WTC11 (cell line): ENCODE measurements around the gene RANBP3L. TPM values are rescaled to one million over a fixed set of nuclear protein-coding genes. Genes with fewer than 3 reads are reported as not detected.

ENCODE experiments used
- ATAC-seq: fragments of 200-7000 bp; cut with Tn5 transposase; 2 replicates; pipeline ENCODE4 v1.10.0; 2021; ENCODE audit warnings: mild to moderate bottlenecking, moderate library complexity
- CTCF ChIA-PET: fragments of 300-600 bp; sonication (Branson Sonifier 250); formaldehyde crosslinking; loops from one replicate; lab custom pipeline; 2021; ENCODE audit warnings: antibody characterized with exemption; lab: Charles Lee
- POLR2A ChIA-PET: fragments of 350-600 bp; sonication (Branson Sonifier 250); formaldehyde crosslinking; loops from one replicate; lab custom pipeline; 2021; ENCODE audit warnings: antibody characterized with exemption; lab: Charles Lee
- DNase-seq: peaks from one replicate; pipeline ENCODE4 v3.0.0; 2021; ENCODE audit warnings: low spot score
- H3K27ac Mint-ChIP-seq: 2 replicates; pipeline ENCODE4 v1.8.0; 2021; ENCODE audit warnings: mixed read lengths
- H3K27me3 Mint-ChIP-seq: 2 replicates; pipeline ENCODE4 v1.8.0; 2021; ENCODE audit warnings: low read depth, mild to moderate bottlenecking, moderate library complexity, mixed read lengths
- H3K36me3 Mint-ChIP-seq: 2 replicates; pipeline ENCODE4 v1.8.0; 2021; ENCODE audit warnings: mixed read lengths
- H3K4me1 Mint-ChIP-seq: 2 replicates; pipeline ENCODE4 v1.8.0; 2022; ENCODE audit warnings: mixed read lengths
- H3K4me3 Mint-ChIP-seq: 2 replicates; pipeline ENCODE4 v1.8.0; 2021; ENCODE audit warnings: mild to moderate bottlenecking, moderate library complexity, mixed read lengths
- H3K9me3 Mint-ChIP-seq: 2 replicates; pipeline ENCODE4 v1.8.0; 2021; ENCODE audit warnings: mixed read lengths
- ELF4 ChIP-seq: sonication (generic); formaldehyde crosslinking; IDR thresholded peaks from 2 replicates; pipeline ENCODE4 v1.8.1; 2022; ENCODE audit warnings: low read depth, mild to moderate bottlenecking, moderate library complexity, missing genetic modification reagents
- ETV6 ChIP-seq: sonication (generic); formaldehyde crosslinking; IDR thresholded peaks from 2 replicates; pipeline ENCODE4 v1.8.1; 2022; ENCODE audit warnings: mild to moderate bottlenecking, missing genetic modification reagents
- FOXP4 ChIP-seq: sonication (generic); formaldehyde crosslinking; IDR thresholded peaks from 2 replicates; pipeline ENCODE4 v1.8.0; 2022; ENCODE audit warnings: mild to moderate bottlenecking, missing genetic modification reagents
- GRHL2 ChIP-seq: fragments of 250-450 bp; sonication (Bioruptor Pico); IDR thresholded peaks from 2 replicates; pipeline ENCODE4 v1.8.0; 2022; ENCODE audit warnings: mild to moderate bottlenecking, moderate library complexity; ENCODE audit not compliant: insufficient replicate concordance, severe bottlenecking
- JUN ChIP-seq: sonication (generic); formaldehyde crosslinking; IDR thresholded peaks from 2 replicates; pipeline ENCODE4 v1.8.0; 2023; ENCODE audit warnings: mild to moderate bottlenecking, missing genetic modification reagents
- KAT7 ChIP-seq: sonication (generic); formaldehyde crosslinking; IDR thresholded peaks from 2 replicates; pipeline ENCODE4 v1.8.1; 2023; ENCODE audit warnings: missing genetic modification reagents, mild to moderate bottlenecking, borderline replicate concordance
- MYBL2 ChIP-seq: sonication (generic); formaldehyde crosslinking; IDR thresholded peaks from 2 replicates; pipeline ENCODE4 v1.8.1; 2023; ENCODE audit warnings: mild to moderate bottlenecking, moderate library complexity, missing genetic modification reagents
- OVOL2 ChIP-seq: fragments of 250-450 bp; sonication (Bioruptor Pico); IDR thresholded peaks from 2 replicates; pipeline ENCODE4 v1.9.0; 2021; ENCODE audit warnings: mild to moderate bottlenecking, borderline replicate concordance
- SMAD3 ChIP-seq: sonication (generic); formaldehyde crosslinking; IDR thresholded peaks from 2 replicates; pipeline ENCODE4 v1.8.0; 2022; ENCODE audit warnings: missing genetic modification reagents, mild to moderate bottlenecking, borderline replicate concordance
- SOX15 ChIP-seq: fragments of 250-450 bp; sonication (Bioruptor Pico); IDR thresholded peaks from 2 replicates; pipeline ENCODE4 v1.9.0; 2021; ENCODE audit warnings: mild to moderate bottlenecking
- TCF7 ChIP-seq: sonication (generic); formaldehyde crosslinking; IDR thresholded peaks from 2 replicates; pipeline ENCODE4 v1.8.0; 2022; ENCODE audit warnings: mild to moderate bottlenecking, low read depth, missing genetic modification reagents, moderate library complexity
- TP53 ChIP-seq: sonication (generic); formaldehyde crosslinking; IDR thresholded peaks from 2 replicates; pipeline ENCODE4 v1.8.1; 2023; ENCODE audit warnings: mild to moderate bottlenecking, missing genetic modification reagents
- ZBTB21 ChIP-seq: sonication (generic); formaldehyde crosslinking; IDR thresholded peaks from 2 replicates; pipeline ENCODE4 v1.8.1; 2023; ENCODE audit warnings: mild to moderate bottlenecking, missing genetic modification reagents, borderline replicate concordance
- ZNF121 ChIP-seq: sonication (generic); formaldehyde crosslinking; IDR thresholded peaks from 2 replicates; pipeline ENCODE4 v1.8.0; 2023; ENCODE audit warnings: missing genetic modification reagents
- ZNF263 ChIP-seq: sonication (generic); formaldehyde crosslinking; IDR thresholded peaks from 2 replicates; pipeline ENCODE4 v1.8.1; 2022; ENCODE audit warnings: low read depth, mild to moderate bottlenecking, moderate library complexity, missing genetic modification reagents
- ZNF423 ChIP-seq: fragments of 250-450 bp; sonication (Bioruptor Pico); IDR thresholded peaks from 2 replicates; pipeline ENCODE4 v2.1.2; 2022; ENCODE audit warnings: mild to moderate bottlenecking, moderate library complexity
- total RNA-seq: library from RNA; stranded (reverse); gene quantifications from 3 replicates; pipeline ENCODE4 v1.2.3, GENCODE V29; 2021
- TF ChIP-seq, protein P1 (sequence below): sonication (generic); formaldehyde crosslinking; conservative IDR thresholded peaks from 2 replicates; pipeline ENCODE4 v1.8.1; 2022; ENCODE audit warnings: mild to moderate bottlenecking, missing genetic modification reagents
- TF ChIP-seq, protein P2 (sequence below): sonication (generic); formaldehyde crosslinking; IDR thresholded peaks from 2 replicates; pipeline ENCODE4 v1.8.0; 2023; ENCODE audit warnings: missing genetic modification reagents, mild to moderate bottlenecking, borderline replicate concordance
- TF ChIP-seq, protein P3 (sequence below): fragments of 250-450 bp; sonication (Bioruptor Pico); IDR thresholded peaks from 2 replicates; pipeline ENCODE4 v1.8.0; 2021; ENCODE audit warnings: mild to moderate bottlenecking

RANBP3L gene
- total RNA-seq, 1 experiment from 2014 or later = not detected

- TF ChIP-seq, protein P1, sequence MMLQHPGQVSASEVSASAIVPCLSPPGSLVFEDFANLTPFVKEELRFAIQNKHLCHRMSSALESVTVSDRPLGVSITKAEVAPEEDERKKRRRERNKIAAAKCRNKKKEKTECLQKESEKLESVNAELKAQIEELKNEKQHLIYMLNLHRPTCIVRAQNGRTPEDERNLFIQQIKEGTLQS (CRISPR knock-in tag) = no peak
- TF ChIP-seq ZBTB21 (CRISPR knock-in tag) (no peak), ETV6 (CRISPR knock-in tag) (no peak), ELF4 (CRISPR knock-in tag) (no peak), JUN (CRISPR knock-in tag) (no peak), SOX15 (CRISPR knock-in tag) (no peak), FOXP4 (CRISPR knock-in tag) (no peak), OVOL2 (CRISPR knock-in tag) (no peak), ZNF423 (CRISPR knock-in tag) (no peak), ZNF121 (CRISPR knock-in tag) (no peak)
- TF ChIP-seq, protein P2, sequence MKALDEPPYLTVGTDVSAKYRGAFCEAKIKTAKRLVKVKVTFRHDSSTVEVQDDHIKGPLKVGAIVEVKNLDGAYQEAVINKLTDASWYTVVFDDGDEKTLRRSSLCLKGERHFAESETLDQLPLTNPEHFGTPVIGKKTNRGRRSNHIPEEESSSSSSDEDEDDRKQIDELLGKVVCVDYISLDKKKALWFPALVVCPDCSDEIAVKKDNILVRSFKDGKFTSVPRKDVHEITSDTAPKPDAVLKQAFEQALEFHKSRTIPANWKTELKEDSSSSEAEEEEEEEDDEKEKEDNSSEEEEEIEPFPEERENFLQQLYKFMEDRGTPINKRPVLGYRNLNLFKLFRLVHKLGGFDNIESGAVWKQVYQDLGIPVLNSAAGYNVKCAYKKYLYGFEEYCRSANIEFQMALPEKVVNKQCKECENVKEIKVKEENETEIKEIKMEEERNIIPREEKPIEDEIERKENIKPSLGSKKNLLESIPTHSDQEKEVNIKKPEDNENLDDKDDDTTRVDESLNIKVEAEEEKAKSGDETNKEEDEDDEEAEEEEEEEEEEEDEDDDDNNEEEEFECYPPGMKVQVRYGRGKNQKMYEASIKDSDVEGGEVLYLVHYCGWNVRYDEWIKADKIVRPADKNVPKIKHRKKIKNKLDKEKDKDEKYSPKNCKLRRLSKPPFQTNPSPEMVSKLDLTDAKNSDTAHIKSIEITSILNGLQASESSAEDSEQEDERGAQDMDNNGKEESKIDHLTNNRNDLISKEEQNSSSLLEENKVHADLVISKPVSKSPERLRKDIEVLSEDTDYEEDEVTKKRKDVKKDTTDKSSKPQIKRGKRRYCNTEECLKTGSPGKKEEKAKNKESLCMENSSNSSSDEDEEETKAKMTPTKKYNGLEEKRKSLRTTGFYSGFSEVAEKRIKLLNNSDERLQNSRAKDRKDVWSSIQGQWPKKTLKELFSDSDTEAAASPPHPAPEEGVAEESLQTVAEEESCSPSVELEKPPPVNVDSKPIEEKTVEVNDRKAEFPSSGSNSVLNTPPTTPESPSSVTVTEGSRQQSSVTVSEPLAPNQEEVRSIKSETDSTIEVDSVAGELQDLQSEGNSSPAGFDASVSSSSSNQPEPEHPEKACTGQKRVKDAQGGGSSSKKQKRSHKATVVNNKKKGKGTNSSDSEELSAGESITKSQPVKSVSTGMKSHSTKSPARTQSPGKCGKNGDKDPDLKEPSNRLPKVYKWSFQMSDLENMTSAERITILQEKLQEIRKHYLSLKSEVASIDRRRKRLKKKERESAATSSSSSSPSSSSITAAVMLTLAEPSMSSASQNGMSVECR (CRISPR knock-in tag) = no peak
- TF ChIP-seq, all 79 proteins: peak for 0
Observed at GRCh38 chr5:36267905-36268304, 33.8 kb downstream of the RANBP3L start (continued).

DNA sequence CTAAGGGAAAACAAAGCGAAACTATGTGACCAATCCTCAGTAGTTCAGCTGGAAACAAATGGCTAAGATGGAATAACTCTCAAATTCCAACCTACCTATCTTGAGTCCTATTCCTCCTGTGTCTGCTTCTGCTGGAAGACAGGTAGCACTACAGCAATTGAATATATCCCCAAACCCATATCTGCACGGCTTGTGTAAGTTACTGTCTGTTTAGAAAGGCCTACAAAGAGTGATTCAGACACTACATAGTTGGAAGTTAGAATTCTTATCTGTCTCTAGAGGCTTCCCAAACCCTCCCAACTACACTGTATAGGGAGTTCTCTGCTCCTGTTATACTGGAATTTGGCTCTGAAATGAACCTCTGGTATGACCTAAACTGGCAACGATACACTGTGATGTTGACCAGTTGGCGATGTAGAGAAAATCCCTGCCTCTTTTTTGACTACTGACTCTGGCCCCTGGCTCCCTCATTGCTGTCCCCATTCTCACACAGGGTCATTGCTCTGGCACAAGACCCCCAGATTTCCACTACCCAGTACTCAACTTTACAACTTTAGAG lies 37.4 kb downstream of the RANBP3L start:
- TF ChIP-seq, protein P3, sequence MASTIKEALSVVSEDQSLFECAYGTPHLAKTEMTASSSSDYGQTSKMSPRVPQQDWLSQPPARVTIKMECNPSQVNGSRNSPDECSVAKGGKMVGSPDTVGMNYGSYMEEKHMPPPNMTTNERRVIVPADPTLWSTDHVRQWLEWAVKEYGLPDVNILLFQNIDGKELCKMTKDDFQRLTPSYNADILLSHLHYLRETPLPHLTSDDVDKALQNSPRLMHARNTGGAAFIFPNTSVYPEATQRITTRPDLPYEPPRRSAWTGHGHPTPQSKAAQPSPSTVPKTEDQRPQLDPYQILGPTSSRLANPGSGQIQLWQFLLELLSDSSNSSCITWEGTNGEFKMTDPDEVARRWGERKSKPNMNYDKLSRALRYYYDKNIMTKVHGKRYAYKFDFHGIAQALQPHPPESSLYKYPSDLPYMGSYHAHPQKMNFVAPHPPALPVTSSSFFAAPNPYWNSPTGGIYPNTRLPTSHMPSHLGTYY (CRISPR knock-in tag) = no peak
- no peak for TF ChIP-seq GRHL2 (CRISPR knock-in tag)
- TF ChIP-seq KAT7 (CRISPR knock-in tag) = no peak
- TF ChIP-seq TP53 (CRISPR knock-in tag) = no peak
- no peak for TF ChIP-seq SMAD3
- no peak for TF ChIP-seq TCF7 (CRISPR knock-in tag)
- TF ChIP-seq ZNF263 (CRISPR knock-in tag) = no peak
- no peak for TF ChIP-seq MYBL2 (CRISPR knock-in tag)
- Mint-ChIP-seq H3K4me1 (no peaks in the 10 kb centered on the region), H3K27me3 (no peaks in the 10 kb centered on the region; the same call in 1 of the 2 replicates), H3K4me3 (no peak overlapping the region), H3K27ac (no peak overlapping the region), H3K9me3 (no peaks in the 10 kb centered on the region), H3K36me3 (no peaks in the 10 kb centered on the region)
- ATAC-seq = no peak
- no peak for DNase-seq
- POLR2A ChIA-PET = no interaction called here
- CTCF ChIA-PET = interaction anchor here (0.7 to 1.0 kb wide), 2 partner anchors 42 to 432 kb away, joined by 3 read pairs; no protein-coding TSS in a partner anchor
